Stimulated activated effector memory CD8-positive, alpha-beta T cell treated with anti-CD3 and anti-CD28 coated beads, Interleukin-12 subunit alpha, Interleukin-12 subunit beta, amount 100 ng/mL, for 72 hours (primary cell): ENCODE results near the gene CTDSPL.

Experiments
- ATAC-seq: fragments of 150-1000 bp; cut with Tn5 transposase; 2 replicates; pipeline ENCODE4 v1.10.0; 2021
- DNase-seq, 2 donors: peaks; one replicate each; pipeline ENCODE4 v3.0.0; 2021 to 2022; ENCODE audit warnings: low spot score in 2 of 2
- H3K27ac Mint-ChIP-seq: one replicate; pipeline ENCODE4 v1.8.0; 2022; ENCODE audit warnings: mild to moderate bottlenecking, mixed read lengths
- H3K36me3 Mint-ChIP-seq: one replicate; pipeline ENCODE4 v1.8.0; 2022; ENCODE audit warnings: mild to moderate bottlenecking, mixed read lengths
- H3K4me1 Mint-ChIP-seq: one replicate; pipeline ENCODE4 v1.8.0; 2022; ENCODE audit warnings: mixed read lengths
- H3K4me3 Mint-ChIP-seq: one replicate; pipeline ENCODE4 v1.8.0; 2022; ENCODE audit warnings: mild to moderate bottlenecking, mixed read lengths
- H3K9me3 Mint-ChIP-seq: one replicate; pipeline ENCODE4 v1.8.0; 2022; ENCODE audit warnings: mixed read lengths

The CTDSPL gene

DNA sequence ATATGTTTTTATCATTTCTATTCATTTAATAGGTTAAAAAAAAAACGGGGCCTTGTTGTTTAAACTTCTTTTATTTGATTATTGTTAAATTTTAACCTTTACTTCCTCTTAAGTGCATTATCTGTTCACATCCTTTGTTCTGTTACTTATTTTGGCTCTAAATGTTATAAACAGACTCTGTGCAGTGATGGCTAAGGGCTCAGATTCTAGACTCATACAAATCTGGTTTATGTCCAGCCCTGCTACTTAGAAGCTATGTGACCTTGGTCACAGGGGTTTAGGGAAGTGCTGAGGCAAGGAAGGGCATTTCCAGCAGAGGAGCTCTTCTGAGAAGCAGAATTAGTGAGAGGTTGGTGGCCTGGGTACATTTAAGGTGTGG, 73.6 kb downstream of the CTDSPL start:
- H3K36me3 Mint-ChIP-seq, result no peaks in the 10 kb centered on the region
- H3K4me3 Mint-ChIP-seq, result no peak overlapping the region
- no peak overlapping the region for H3K27ac Mint-ChIP-seq
- H3K9me3 Mint-ChIP-seq, result no peaks in the 10 kb centered on the region
- no peaks in the 10 kb centered on the region for H3K4me1 Mint-ChIP-seq
- DNase-seq (no peak), ATAC-seq (no peak)

DNA sequence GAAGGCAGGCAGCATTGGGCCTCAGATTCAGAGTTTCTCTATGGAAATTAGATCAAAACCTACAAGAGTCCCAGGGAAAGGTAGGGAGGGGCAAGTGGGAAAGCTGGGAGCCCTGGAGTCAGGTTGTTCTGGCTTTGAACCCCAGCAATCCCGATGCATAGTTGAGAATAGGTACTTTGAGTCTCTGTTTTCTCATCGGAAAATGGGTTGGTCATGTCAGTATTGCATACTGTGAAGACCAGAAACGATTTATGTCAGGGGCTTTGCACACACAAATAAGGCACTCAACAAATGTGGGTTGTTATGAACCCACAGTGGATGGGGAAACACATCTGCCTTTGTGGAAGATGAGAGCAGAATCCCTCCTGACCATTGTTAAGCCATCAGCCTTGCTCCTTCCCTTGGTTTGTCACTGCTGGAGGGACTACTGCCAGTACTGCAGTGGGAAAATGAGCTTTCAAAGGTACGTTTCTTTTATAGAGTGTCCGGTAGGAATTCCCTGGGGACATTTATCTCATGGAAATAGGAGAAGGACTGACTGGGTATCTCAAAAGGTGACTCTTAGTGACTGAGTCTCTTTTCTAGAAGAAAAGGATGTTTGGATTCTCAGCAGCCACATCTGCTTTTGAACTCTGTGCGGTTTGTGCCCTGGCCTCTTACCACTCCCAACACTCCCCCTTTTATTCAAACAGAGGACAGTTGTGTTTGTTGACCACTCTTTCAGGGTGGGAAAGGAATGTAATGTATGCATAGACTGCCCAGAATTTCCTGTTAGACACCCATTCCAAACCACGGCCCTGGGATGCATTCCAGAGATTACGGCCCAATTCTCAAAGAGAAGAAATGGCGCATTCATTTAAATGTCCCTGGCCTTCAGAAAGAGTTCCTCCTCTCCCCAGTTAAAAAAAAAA, 74.3 kb downstream of the CTDSPL start:
- no peak for DNase-seq
- Mint-ChIP-seq H3K27ac (no peak overlapping the region), H3K36me3 (no peaks in the 10 kb centered on the region), H3K4me1 (no peaks in the 10 kb centered on the region), H3K9me3 (no peaks in the 10 kb centered on the region), H3K4me3 (no peak overlapping the region)
- no peak for ATAC-seq

GRCh38 chr3:37937156-37937555, 75.5 kb downstream of the CTDSPL start:
- no peaks in the 10 kb centered on the region for H3K4me1 Mint-ChIP-seq
- no peak for ATAC-seq
- H3K36me3 Mint-ChIP-seq, result no peaks in the 10 kb centered on the region
- no peak for DNase-seq
- no peak overlapping the region for H3K4me3 Mint-ChIP-seq
- H3K27ac Mint-ChIP-seq, result no peak overlapping the region
- no peaks in the 10 kb centered on the region for H3K9me3 Mint-ChIP-seq

GRCh38 chr3:37938011-37938410, 76.3 kb downstream of the CTDSPL start:
- Mint-ChIP-seq H3K4me3 (no peak overlapping the region), H3K9me3 (no peaks in the 10 kb centered on the region), H3K4me1 (no peaks in the 10 kb centered on the region), H3K36me3 (no peaks in the 10 kb centered on the region), H3K27ac (no peak overlapping the region)
- DNase-seq (no peak), ATAC-seq (no peak)

DNA sequence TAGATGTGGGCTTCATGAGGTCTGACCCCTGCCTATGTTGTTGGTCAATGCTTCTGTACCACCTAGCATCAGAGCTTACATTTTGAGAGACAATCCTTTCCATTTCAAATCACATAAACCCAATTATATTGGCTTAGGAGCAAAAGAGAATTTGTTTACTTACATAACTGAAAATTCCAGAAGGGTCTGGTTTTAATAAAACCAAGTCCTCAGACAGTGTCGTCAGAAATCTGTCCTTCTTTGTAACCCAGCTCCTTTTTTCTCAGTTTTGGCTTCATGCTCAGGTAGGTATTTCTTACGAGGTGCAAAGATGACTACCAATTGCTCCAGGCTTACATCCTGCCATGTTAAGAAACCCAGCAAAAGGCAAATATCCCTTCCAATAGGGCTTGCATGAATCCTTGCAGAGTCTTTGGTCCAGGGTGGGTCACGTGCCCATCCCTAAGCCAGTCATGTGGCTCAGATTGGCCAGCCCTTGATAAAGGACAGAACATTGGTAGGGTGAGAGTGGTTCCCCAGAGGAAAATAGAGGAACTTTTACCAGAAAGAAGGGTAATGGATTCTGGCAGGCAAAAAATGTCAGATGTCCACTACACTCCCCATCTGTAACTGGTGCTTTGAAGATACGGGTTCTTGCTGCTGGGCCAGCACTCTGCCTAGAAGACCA, 78.7 kb downstream of the CTDSPL start:
- DNase-seq, result no peak
- Mint-ChIP-seq H3K9me3 (no peaks in the 10 kb centered on the region), H3K4me3 (no peak overlapping the region), H3K36me3 (no peaks in the 10 kb centered on the region), H3K27ac (no peak overlapping the region), H3K4me1 (peaks cover 7% of the 10 kb centered on the region)
- no peak for ATAC-seq

DNA sequence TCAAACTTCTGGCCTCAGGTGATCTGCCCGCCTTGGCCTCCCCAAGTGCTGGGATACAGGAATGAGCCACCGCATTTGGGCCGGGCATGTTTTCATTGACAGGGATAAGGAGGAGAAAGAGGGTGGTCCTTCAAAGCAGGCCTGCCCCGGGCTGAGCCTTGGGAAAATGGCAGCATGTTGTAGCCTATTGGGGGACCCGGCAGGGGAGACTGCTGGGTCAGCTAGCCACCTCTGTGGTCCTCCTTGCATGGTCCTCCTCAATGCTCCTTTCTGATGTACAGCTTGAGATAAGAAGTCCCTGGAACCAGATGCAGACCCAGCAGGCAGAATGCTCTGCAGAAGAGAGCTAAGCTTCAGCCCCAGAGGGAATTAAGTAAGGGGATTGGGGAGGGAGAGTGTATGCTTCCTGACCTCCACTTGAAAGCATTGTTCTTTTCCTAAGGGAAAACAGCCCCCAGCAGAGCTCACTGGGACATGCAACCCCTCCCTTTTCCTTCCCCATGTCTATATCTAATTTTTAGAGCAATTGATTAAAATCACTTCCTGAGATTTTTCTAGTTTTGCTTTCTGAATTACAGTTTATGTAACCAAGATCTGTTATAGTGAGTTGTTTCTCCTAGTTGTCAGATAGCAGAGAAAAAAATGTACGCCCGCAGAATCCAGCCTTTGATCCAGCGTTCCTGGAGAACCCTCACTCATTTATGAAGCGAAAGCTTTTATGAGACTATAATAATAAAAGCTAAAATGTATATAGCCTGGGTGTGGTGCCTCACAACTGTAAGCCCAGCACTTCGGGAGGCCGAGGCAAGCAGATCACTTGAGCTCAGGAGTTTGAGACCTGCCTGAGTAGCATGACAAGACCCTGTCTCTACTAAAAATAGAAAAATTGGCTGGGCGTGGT, 80.2 kb downstream of the CTDSPL start:
- DNase-seq, result no peak
- Mint-ChIP-seq H3K27ac (no peak overlapping the region), H3K36me3 (no peaks in the 10 kb centered on the region), H3K4me1 (peaks cover 7% of the 10 kb centered on the region), H3K9me3 (no peaks in the 10 kb centered on the region), H3K4me3 (no peak overlapping the region)
- ATAC-seq, result no peak

DNA sequence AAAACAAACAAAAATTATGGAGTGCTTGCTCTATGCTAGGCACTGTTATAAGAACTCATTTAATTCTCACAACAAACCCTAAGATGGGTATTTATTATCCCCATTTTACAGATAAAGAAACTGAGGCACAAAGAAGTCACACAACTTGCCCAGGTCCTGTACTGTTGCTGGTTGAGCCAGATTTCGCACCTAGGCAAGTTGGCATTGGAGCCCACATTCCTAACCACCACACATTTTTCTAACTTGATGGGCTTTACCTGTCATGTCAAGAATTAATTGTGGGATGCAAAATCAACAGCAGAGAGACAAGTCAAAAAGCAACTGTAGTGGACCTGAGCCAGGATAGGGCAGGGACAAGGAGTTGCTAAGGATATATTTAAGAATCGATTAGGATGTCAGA, 81.0 kb downstream of the CTDSPL start:
- no peak for DNase-seq
- H3K27ac Mint-ChIP-seq, result no peak overlapping the region
- H3K4me1 Mint-ChIP-seq, result peaks cover 7% of the 10 kb centered on the region
- H3K36me3 Mint-ChIP-seq, result no peaks in the 10 kb centered on the region
- H3K4me3 Mint-ChIP-seq, result no peak overlapping the region
- no peaks in the 10 kb centered on the region for H3K9me3 Mint-ChIP-seq
- ATAC-seq, result no peak

DNA sequence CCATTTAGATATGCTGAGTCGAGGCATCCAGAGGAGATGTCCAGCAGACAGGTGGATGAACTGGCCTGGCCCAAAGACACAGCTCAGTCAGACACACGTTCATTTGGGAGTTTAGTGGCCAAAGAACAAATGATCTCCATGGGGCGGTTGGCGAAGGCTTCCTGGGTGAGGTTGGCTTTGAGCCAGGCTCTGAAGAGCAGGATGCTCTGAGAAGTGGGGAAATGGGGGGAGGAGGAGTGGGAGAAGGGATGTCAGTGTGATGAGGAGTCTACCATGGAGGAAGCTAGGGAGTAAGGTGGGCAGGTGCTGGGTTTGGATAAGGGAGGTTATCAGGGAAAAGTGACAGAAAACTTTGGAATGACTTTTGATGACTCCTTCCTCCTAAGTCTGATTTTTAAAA, 81.4 kb downstream of the CTDSPL start:
- Mint-ChIP-seq H3K4me3 (no peak overlapping the region), H3K27ac (no peak overlapping the region), H3K9me3 (no peaks in the 10 kb centered on the region), H3K4me1 (peaks cover 7% of the 10 kb centered on the region), H3K36me3 (no peaks in the 10 kb centered on the region)
- DNase-seq, result no peak
- ATAC-seq, result no peak

DNA sequence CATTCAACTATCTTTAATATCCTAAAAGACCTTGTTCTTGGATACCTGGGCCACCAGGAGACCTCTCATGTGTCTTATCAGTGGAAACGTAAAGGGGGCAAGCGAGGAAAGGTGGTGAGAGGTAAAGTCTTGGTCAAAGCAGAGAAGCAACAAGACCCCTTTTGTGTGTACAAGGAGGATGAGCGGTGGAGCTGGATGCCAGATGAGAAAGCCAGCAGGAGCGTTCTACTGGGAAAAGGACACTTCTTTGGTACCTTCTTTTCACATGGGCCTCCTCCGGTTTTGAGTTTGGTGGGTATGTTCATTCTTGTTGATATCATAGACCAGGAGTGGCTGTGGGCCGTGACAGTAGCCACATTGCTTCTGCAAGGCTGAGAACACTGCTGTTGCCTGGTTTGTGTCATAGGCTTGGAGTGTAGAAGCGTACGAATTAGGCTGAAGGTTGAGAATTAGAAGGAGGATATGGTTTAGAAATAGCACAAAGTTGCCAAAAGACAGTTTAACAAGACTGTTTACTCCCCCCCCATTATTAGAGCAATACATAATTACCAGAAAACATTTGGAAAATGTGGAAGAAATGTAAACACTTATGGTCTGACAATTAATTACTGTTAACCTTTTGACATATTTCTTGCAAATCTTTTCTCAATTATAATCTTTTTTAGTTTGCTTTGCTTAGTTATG, 82.1 kb downstream of the CTDSPL start:
- Mint-ChIP-seq H3K36me3 (no peaks in the 10 kb centered on the region), H3K4me1 (peaks cover 7% of the 10 kb centered on the region), H3K9me3 (no peaks in the 10 kb centered on the region), H3K4me3 (no peak overlapping the region), H3K27ac (no peak overlapping the region)
- DNase-seq (no peak), ATAC-seq (no peak)

GRCh38 chr3:37944391-37944842, 82.7 kb downstream of the CTDSPL start:
- Mint-ChIP-seq H3K27ac (no peak overlapping the region), H3K9me3 (no peaks in the 10 kb centered on the region), H3K36me3 (no peaks in the 10 kb centered on the region), H3K4me3 (no peak overlapping the region), H3K4me1 (peaks cover 7% of the 10 kb centered on the region)
- no peak for ATAC-seq
- no peak for DNase-seq

DNA sequence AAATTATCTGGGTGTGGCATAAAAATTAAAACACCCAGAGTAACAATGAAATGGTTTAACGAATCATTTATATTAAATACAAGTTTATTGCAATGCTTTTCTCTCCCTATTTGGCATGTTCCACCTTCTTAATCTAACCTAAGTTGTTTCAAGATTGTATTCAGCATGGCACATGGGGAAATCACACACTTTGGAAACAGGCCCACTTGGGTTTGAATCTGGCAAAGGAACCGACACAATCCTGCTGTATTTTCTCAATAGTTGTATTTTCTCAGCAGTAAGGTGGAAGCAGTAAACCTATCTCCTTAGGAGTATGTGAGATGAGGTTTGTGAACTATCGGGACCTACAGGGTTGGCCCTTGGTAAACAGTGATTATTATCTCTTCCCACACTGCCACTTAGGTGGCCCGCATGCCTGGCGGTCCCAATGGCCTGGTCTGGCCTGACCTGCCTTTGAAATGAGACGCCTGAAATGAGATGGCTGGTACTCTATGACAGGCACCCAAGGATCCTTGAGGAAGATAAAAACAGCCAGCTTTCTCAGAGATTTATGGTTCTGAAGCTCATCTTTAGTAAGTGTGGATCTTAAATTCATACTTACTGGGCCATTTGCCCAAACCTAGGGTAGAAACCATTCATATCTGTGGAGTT, 83.6 kb downstream of the CTDSPL start:
- Mint-ChIP-seq H3K9me3 (no peaks in the 10 kb centered on the region), H3K27ac (no peak overlapping the region), H3K4me1 (peaks cover 7% of the 10 kb centered on the region), H3K36me3 (no peaks in the 10 kb centered on the region), H3K4me3 (no peak overlapping the region)
- DNase-seq (no peak), ATAC-seq (no peak)

GRCh38 chr3:37945807-37946530, 84.3 kb downstream of the CTDSPL start:
- Mint-ChIP-seq H3K4me3 (no peak overlapping the region), H3K9me3 (no peaks in the 10 kb centered on the region), H3K4me1 (peaks cover 7% of the 10 kb centered on the region), H3K36me3 (no peaks in the 10 kb centered on the region), H3K27ac (no peak overlapping the region)
- no peak for DNase-seq
- ATAC-seq, result no peak

DNA sequence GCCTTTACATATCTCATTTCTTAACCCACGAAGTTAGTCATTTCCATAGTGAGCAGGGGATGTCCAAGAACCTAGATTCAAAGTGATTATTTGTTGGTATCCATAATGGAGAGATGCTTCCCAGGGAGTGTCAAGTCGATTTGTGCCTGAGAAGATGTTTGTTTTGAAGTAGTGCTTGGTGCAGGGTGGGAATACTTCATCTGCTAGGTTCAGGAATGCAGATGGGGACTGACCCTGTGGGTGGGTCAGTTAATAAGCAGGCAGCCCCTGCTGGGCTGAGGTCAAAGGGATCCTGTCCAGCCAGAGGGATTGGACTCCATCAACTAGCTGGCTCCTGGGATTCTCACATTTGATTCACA, 84.8 kb downstream of the CTDSPL start:
- no peak overlapping the region for H3K4me3 Mint-ChIP-seq
- peak; percentile 24 for ATAC-seq
- H3K27ac Mint-ChIP-seq, result no peak overlapping the region
- peaks cover 7% of the 10 kb centered on the region for H3K4me1 Mint-ChIP-seq
- no peaks in the 10 kb centered on the region for H3K36me3 Mint-ChIP-seq
- no peak for DNase-seq
- no peaks in the 10 kb centered on the region for H3K9me3 Mint-ChIP-seq

- ATAC-seq (no peak), DNase-seq (no peak)
- H3K27ac Mint-ChIP-seq, result no peak overlapping the region
- no peaks in the 10 kb centered on the region for H3K36me3 Mint-ChIP-seq
- H3K9me3 Mint-ChIP-seq, result no peaks in the 10 kb centered on the region
- peaks cover under 1% of the 10 kb centered on the region for H3K4me1 Mint-ChIP-seq
- H3K4me3 Mint-ChIP-seq, result no peak overlapping the region
Observed at GRCh38 chr3:37949866-37950265, 88.2 kb downstream of the CTDSPL start.
